K562 (cell line): ENCODE data around the gene PTK7.

Source experiments
- ARID4B ChIP-seq: sonication (generic); formaldehyde crosslinking; IDR thresholded peaks from 2 replicates; pipeline ENCODE4 v1.8.0; 2022; ENCODE audit warnings: mild to moderate bottlenecking, missing genetic modification reagents
- CTCF ChIP-seq, 3 experiments: IDR thresholded peaks in 2 of 3; conservative IDR thresholded peaks in 1 of 3; 2 replicates each; pipeline ENCODE4 v1.5.1; 2011 to 2012; ENCODE audit warnings: low read length in 3 of 3, mild to moderate bottlenecking in 3 of 3, control low read depth in 2 of 3, improper control_type of control experiment in 1 of 3, inconsistent platforms in 1 of 3, low read depth in 1 of 3, mixed read lengths in 1 of 3, moderate library complexity in 1 of 3; ENCODE audit not compliant: insufficient read depth in 2 of 3
- ELF1 ChIP-seq: fragments of 200-800 bp; sonication (Bioruptor generic); IDR thresholded peaks from 2 replicates; pipeline ENCODE4 v1.6.1; 2016; ENCODE audit warnings: missing genetic modification characterization, missing compliant biosample characterization
- HMGXB4 ChIP-seq: sonication (generic); formaldehyde crosslinking; IDR thresholded peaks from 2 replicates; pipeline ENCODE4 v1.8.1; 2023; ENCODE audit warnings: mild to moderate bottlenecking, missing genetic modification reagents
- MYC ChIP-seq, 2 experiments: fragments of 250-450 bp in 1 of 2; sonication (Bioruptor Pico) in 1 of 2; IDR thresholded peaks; 2 replicates each; pipeline versions ENCODE4 v1.5.1 to v1.6.1; 2012 to 2021; ENCODE audit warnings: low read depth in 2 of 2, borderline replicate concordance in 1 of 2, improper control_type of control experiment in 1 of 2, low read length in 1 of 2, mild to moderate bottlenecking in 1 of 2, moderate library complexity in 1 of 2
- TRIM28 ChIP-seq: fragments of 450-650 bp; IDR thresholded peaks from 2 replicates; pipeline ENCODE4 v1.6.1; 2017
- ZNF133 ChIP-seq: fragments of 250-450 bp; sonication (Bioruptor Pico); IDR thresholded peaks from 2 replicates; pipeline ENCODE4 v1.4.0; 2020; ENCODE audit warnings: mild to moderate bottlenecking
- ZNF707 ChIP-seq: fragments of 250-450 bp; sonication (Bioruptor Pico); conservative IDR thresholded peaks from 2 replicates; pipeline ENCODE4 v1.8.0; 2022; ENCODE audit warnings: inconsistent platforms, mild to moderate bottlenecking, moderate library complexity
- ZZZ3 ChIP-seq: fragments of 450-650 bp; IDR thresholded peaks from 2 replicates; pipeline ENCODE4 v1.6.1; 2016; ENCODE audit warnings: antibody characterized with exemption, mild to moderate bottlenecking, moderate library complexity

GRCh38 chr6:43193929-43194328 is 117.8 kb downstream of the PTK7 start:
- no peak for TF ChIP-seq HMGXB4 (CRISPR knock-in tag)
- no peak for TF ChIP-seq ZNF133
- no peak for TF ChIP-seq ZNF707 (CRISPR knock-in tag)
- TF ChIP-seq TRIM28, result no peak
- no peak for TF ChIP-seq CTCF (IDR thresholded peaks at IDR 0.05 in 2 of 3, conservative IDR thresholded peaks at IDR 0.05 in 1 of 3; ENCODE audit: insufficient read depth in 2 of 3, low read depth in 1 of 3, low read length in 3 of 3)
- no peak for TF ChIP-seq ELF1 (tag)
- no peak for TF ChIP-seq ARID4B (CRISPR knock-in tag)
- TF ChIP-seq ZZZ3, result no peak
- TF ChIP-seq MYC (IDR thresholded peaks at IDR 0.05; ENCODE audit: low read depth, low read length), result no peak
- TF ChIP-seq MYC (CRISPR knock-in tag; IDR thresholded peaks at IDR 0.05; ENCODE audit: borderline replicate concordance, low read depth), result no peak
